PC-3 (cell line): ENCODE measurements around the gene LINC01488.

Source experiments
- CTCF ChIP-seq: fragments of 300-600 bp; sonication (generic); conservative IDR thresholded peaks from 2 replicates; pipeline ENCODE4 v1.5.1; 2017; ENCODE audit warnings: antibody characterized with exemption, low read depth, mild to moderate bottlenecking, low read length
- EZH2phosphoT487 ChIP-seq: fragments of 300-600 bp; sonication (generic); IDR thresholded peaks from 2 replicates; pipeline ENCODE4 v1.6.1; 2018; ENCODE audit warnings: mild to moderate bottlenecking, antibody characterized with exemption, low read length, borderline replicate concordance

- no peak for TF ChIP-seq EZH2phosphoT487
- TF ChIP-seq CTCF = no peak
Measured at GRCh38 chr11:69521457-69521856, 40.0 kb downstream of the LINC01488 start.
